ENCODE measurements around the gene RTL1. TPM values are rescaled to one million over a fixed set of nuclear protein-coding genes. Genes with fewer than 3 reads are reported as not detected.

Gene RTL1
- total RNA-seq, 1 experiment from 2014 or later, result not detected

- BruUV-seq (replicated peaks), result no TSS peak
- Histone ChIP-seq H3K36me3 (ENCODE audit: low read depth, low read length) (no peaks in the 10 kb centered on the region), H3K9me3 (ENCODE audit: low read length) (no peaks in the 10 kb centered on the region), H3F3A (ENCODE audit: low read length, unreplicated experiment) (no peaks in the 10 kb centered on the region), H3K79me2 (ENCODE audit: low read length) (no peaks in the 10 kb centered on the region), H4K20me1 (ENCODE audit: low read length) (no peaks in the 10 kb centered on the region), H3K27me3 (ENCODE audit: low read length) (no peaks in the 10 kb centered on the region), H3K4me3 (ENCODE audit: low read length) (no peak overlapping the region), H3K4me1 (ENCODE audit: insufficient read depth, low read length) (peaks cover 7% of the 10 kb centered on the region), H3K27ac (ENCODE audit: low read length) (no peak overlapping the region), H2AFZ (ENCODE audit: low read length) (no peak overlapping the region), H3K4me2 (ENCODE audit: low read length) (no peak overlapping the region), H3K9ac (ENCODE audit: low read length) (no peak overlapping the region), H3K9me2 (replicated peaks; ENCODE audit: low read length) (no peaks in the 10 kb centered on the region)
- ChIA-PET CTCF (no interaction called here), POLR2A (ENCODE audit: unreplicated experiment) (no interaction called here)
- intact Hi-C loops (cut with micrococcal nuclease), result loop anchor here (10.0 kb wide), 1 partner anchor 758 kb away; no protein-coding TSS in a partner anchor
- TF ChIP-seq EZH2phosphoT487 (IDR thresholded peaks at IDR 0.05; ENCODE audit: borderline replicate concordance, low read length) (no peak), EZH2 (IDR thresholded peaks at IDR 0.05; ENCODE audit: low read length, unreplicated experiment) (no peak), CTCF (conservative IDR thresholded peaks at IDR 0.05; ENCODE audit: low read depth, low read length) (no peak)
- DNase-seq, result no peak
- no peak for ATAC-seq
Observed at GRCh38 chr14:100907240-100907639, 3.7 kb upstream of the RTL1 start.

- Histone ChIP-seq H3K4me2 (ENCODE audit: low read length) (no peak overlapping the region), H3K36me3 (ENCODE audit: low read depth, low read length) (no peaks in the 10 kb centered on the region), H3K9me2 (replicated peaks; ENCODE audit: low read length) (no peaks in the 10 kb centered on the region), H4K20me1 (ENCODE audit: low read length) (no peaks in the 10 kb centered on the region), H3K4me1 (ENCODE audit: insufficient read depth, low read length) (no peaks in the 10 kb centered on the region; the same call in 1 of the 2 replicates), H3F3A (ENCODE audit: low read length, unreplicated experiment) (no peaks in the 10 kb centered on the region), H3K4me3 (ENCODE audit: low read length) (no peak overlapping the region), H2AFZ (ENCODE audit: low read length) (no peak overlapping the region), H3K27ac (ENCODE audit: low read length) (no peak overlapping the region), H3K9me3 (ENCODE audit: low read length) (no peaks in the 10 kb centered on the region), H3K79me2 (ENCODE audit: low read length) (no peaks in the 10 kb centered on the region), H3K27me3 (ENCODE audit: low read length) (no peaks in the 10 kb centered on the region), H3K9ac (ENCODE audit: low read length) (no peak overlapping the region)
- no peak for ATAC-seq
- TF ChIP-seq CTCF (conservative IDR thresholded peaks at IDR 0.05; ENCODE audit: low read depth, low read length), result peak; percentile 58
- TF ChIP-seq EZH2phosphoT487 (IDR thresholded peaks at IDR 0.05; ENCODE audit: borderline replicate concordance, low read length), result no peak
- ChIA-PET CTCF (no interaction called here), POLR2A (ENCODE audit: unreplicated experiment) (no interaction called here)
- no TSS peak for BruUV-seq (replicated peaks)
- intact Hi-C loops (cut with micrococcal nuclease), result loop anchor here (10.0 kb wide), 1 partner anchor 758 kb away; no protein-coding TSS in a partner anchor
- DNase-seq, result no peak
Observed at GRCh38 chr14:100906420-100906819, 2.9 kb upstream of the RTL1 start.

- no TSS peak for BruUV-seq (replicated peaks)
- ATAC-seq (no peak), DNase-seq (no peak)
- H3K9ac ChIP-seq (ENCODE audit: low read length), result no peak overlapping the region
- no peak for TF ChIP-seq EZH2phosphoT487 (IDR thresholded peaks at IDR 0.05; ENCODE audit: borderline replicate concordance, low read length)
- CTCF ChIA-PET, result interaction anchor here (0.6 kb wide), 1 partner anchor 198 kb away, joined by 3 read pairs; no protein-coding TSS in a partner anchor
- no peaks in the 10 kb centered on the region for H3K27me3 ChIP-seq (ENCODE audit: low read length)
- H3F3A ChIP-seq (ENCODE audit: low read length, unreplicated experiment), result no peaks in the 10 kb centered on the region
- POLR2A ChIA-PET (ENCODE audit: unreplicated experiment), result interaction anchor here (0.6 kb wide), 1 partner anchor 152 kb away, joined by 8 read pairs; no protein-coding TSS in a partner anchor
- H3K4me2 ChIP-seq (ENCODE audit: low read length), result no peak overlapping the region
- H3K36me3 ChIP-seq (ENCODE audit: low read depth, low read length), result no peaks in the 10 kb centered on the region
- H3K4me1 ChIP-seq (ENCODE audit: insufficient read depth, low read length), result peaks cover 5% of the 10 kb centered on the region
- intact Hi-C loops (cut with micrococcal nuclease), result loop anchor here (10.0 kb wide), 1 partner anchor 760 kb away; no protein-coding TSS in a partner anchor
- H3K27ac ChIP-seq (ENCODE audit: low read length), result no peak overlapping the region
- no peaks in the 10 kb centered on the region for H3K79me2 ChIP-seq (ENCODE audit: low read length)
- H3K9me2 ChIP-seq (replicated peaks; ENCODE audit: low read length), result no peaks in the 10 kb centered on the region
- no peaks in the 10 kb centered on the region for H4K20me1 ChIP-seq (ENCODE audit: low read length)
- H3K4me3 ChIP-seq (ENCODE audit: low read length), result no peak overlapping the region
- no peak overlapping the region for H2AFZ ChIP-seq (ENCODE audit: low read length)
- H3K9me3 ChIP-seq (ENCODE audit: low read length), result no peaks in the 10 kb centered on the region
Observed at GRCh38 chr14:100905166-100905565, 1.6 kb upstream of the RTL1 start.

All from PC-3 (cell line).